Measurements from ENCODE around the gene APOH.

Gene APOH

DNA sequence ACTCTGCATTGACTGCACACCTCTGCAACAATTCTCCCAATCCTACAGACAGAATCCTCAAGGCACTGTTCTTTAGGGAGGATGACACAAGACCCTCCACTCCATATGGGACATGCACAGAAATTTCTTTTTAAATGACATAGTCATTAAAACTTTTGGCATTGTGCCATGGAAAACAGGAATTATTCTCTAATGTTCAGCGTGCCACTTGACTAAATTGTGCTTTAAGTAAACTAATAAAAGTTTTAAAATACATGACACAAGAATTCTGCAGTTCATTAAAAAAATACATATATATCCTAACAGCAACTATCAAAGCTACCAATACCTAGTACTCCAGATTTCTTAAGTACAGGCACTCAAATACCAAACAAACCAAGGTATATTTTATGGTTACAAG is 53.3 kb downstream of the APOH start:
- Histone ChIP-seq H3K4ac (ENCODE audit: low read depth in 1 of 2, low read length in 2 of 2) (no peak overlapping the region), H3K36me3 (ENCODE audit: control insufficient read depth in 1 of 2, insufficient read depth in 2 of 2, low read depth in 1 of 2, low read length in 2 of 2) (peaks cover 0 to 33% of the 10 kb centered on the region in 2 experiments), H3K4me3 (ENCODE audit: insufficient read depth in 1 of 2, low read depth in 1 of 2, low read length in 2 of 2) (no peak overlapping the region), H3K4me1 (ENCODE audit: control insufficient read depth, insufficient read depth, low read depth, low read length) (no peaks in the 10 kb centered on the region), H2BK15ac (ENCODE audit: low read depth, poor library complexity, severe bottlenecking) (no peak overlapping the region), H3K4me2 (ENCODE audit: low read length, poor library complexity, severe bottlenecking) (no peak overlapping the region), H3K18ac (ENCODE audit: low read depth in 1 of 2, low read length in 2 of 2) (no peak overlapping the region), H2BK120ac (ENCODE audit: low read depth, low read length) (no peak overlapping the region), H2AFZ (ENCODE audit: low read depth, low read length) (no peak overlapping the region), H2AK5ac (ENCODE audit: low read length, severe bottlenecking) (no peak overlapping the region), H3K9me3 (ENCODE audit: control insufficient read depth, low read length) (peaks cover 7% of the 10 kb centered on the region), H2BK12ac (ENCODE audit: low read length in 2 of 2) (no peak overlapping the region), H3K27ac (ENCODE audit: low read length, poor library complexity, severe bottlenecking) (no peak overlapping the region), H3K23ac (ENCODE audit: low read length in 2 of 2) (no peak overlapping the region), H3K79me1 (replicated peaks; ENCODE audit: low read length, poor library complexity, severe bottlenecking) (peaks cover 2% of the 10 kb centered on the region), H4K8ac (ENCODE audit: low read length) (no peak overlapping the region), H2BK5ac (ENCODE audit: low read depth, low read length, poor library complexity, severe bottlenecking) (no peak overlapping the region), H4K91ac (ENCODE audit: low read length) (no peak overlapping the region), H3K27me3 (ENCODE audit: control insufficient read depth in 1 of 2, insufficient read depth in 1 of 2, low read length in 2 of 2) (no peaks in the 10 kb centered on the region), H3K14ac (ENCODE audit: low read length in 2 of 2) (no peak overlapping the region), H3K9ac (ENCODE audit: low read length) (no peak overlapping the region)
- DNase-seq = no peak
- no CpG with 5 or more reads among the region's 1 CpG for WGBS

DNA sequence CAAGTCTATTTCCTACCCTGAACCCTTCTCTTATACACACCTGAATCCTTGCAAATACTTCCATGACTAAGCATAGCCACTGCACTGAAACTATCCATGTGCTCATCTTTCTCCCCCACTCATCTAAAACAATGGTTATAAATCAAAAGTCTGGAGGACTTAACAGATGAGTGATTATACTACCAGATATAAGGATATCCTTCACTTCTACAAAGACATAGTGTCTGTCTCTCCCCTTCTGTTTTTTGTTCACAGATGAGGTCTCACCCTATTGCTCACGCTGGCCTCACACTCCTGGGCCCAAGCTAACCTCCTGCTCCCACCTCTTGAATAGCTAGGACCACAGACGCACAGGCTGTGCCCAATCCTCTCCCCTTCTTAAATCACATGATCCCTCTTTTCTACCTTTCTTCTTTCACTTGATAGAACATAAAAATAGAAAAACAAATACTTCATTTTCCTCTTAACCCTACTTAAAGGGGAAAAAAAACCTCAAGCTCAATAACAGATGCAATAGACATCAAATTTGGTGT is 56.5 kb downstream of the APOH start:
- Histone ChIP-seq H2BK120ac (ENCODE audit: low read depth, low read length) (no peak overlapping the region), H2AFZ (ENCODE audit: low read depth, low read length) (no peak overlapping the region), H3K4me3 (ENCODE audit: insufficient read depth in 1 of 2, low read depth in 1 of 2, low read length in 2 of 2) (no peak overlapping the region), H3K27me3 (ENCODE audit: control insufficient read depth in 1 of 2, insufficient read depth in 1 of 2, low read length in 2 of 2) (no peaks in the 10 kb centered on the region), H3K9me3 (ENCODE audit: control insufficient read depth, low read length) (no peaks in the 10 kb centered on the region), H3K9ac (ENCODE audit: low read length) (no peak overlapping the region), H2AK5ac (ENCODE audit: low read length, severe bottlenecking) (no peak overlapping the region), H2BK12ac (ENCODE audit: low read length in 2 of 2) (no peak overlapping the region), H3K4me2 (ENCODE audit: low read length, poor library complexity, severe bottlenecking) (no peak overlapping the region), H3K79me1 (replicated peaks; ENCODE audit: low read length, poor library complexity, severe bottlenecking) (peaks cover 3% of the 10 kb centered on the region), H3K4me1 (ENCODE audit: control insufficient read depth, insufficient read depth, low read depth, low read length) (no peaks in the 10 kb centered on the region), H3K36me3 (ENCODE audit: control insufficient read depth in 1 of 2, insufficient read depth in 2 of 2, low read depth in 1 of 2, low read length in 2 of 2) (peaks cover 0 to 28% of the 10 kb centered on the region in 2 experiments), H3K14ac (ENCODE audit: low read length in 2 of 2) (no peak overlapping the region), H3K23ac (ENCODE audit: low read length in 2 of 2) (no peak overlapping the region), H4K8ac (ENCODE audit: low read length) (no peak overlapping the region), H4K91ac (ENCODE audit: low read length) (no peak overlapping the region), H2BK5ac (ENCODE audit: low read depth, low read length, poor library complexity, severe bottlenecking) (no peak overlapping the region), H2BK15ac (ENCODE audit: low read depth, poor library complexity, severe bottlenecking) (no peak overlapping the region), H3K4ac (ENCODE audit: low read depth in 1 of 2, low read length in 2 of 2) (no peak overlapping the region), H3K27ac (ENCODE audit: low read length, poor library complexity, severe bottlenecking) (no peak overlapping the region), H3K18ac (ENCODE audit: low read depth in 1 of 2, low read length in 2 of 2) (no peak overlapping the region)
- no peak for DNase-seq
- 73% methylated on average over 2 of the region's 2 CpGs for WGBS

DNA sequence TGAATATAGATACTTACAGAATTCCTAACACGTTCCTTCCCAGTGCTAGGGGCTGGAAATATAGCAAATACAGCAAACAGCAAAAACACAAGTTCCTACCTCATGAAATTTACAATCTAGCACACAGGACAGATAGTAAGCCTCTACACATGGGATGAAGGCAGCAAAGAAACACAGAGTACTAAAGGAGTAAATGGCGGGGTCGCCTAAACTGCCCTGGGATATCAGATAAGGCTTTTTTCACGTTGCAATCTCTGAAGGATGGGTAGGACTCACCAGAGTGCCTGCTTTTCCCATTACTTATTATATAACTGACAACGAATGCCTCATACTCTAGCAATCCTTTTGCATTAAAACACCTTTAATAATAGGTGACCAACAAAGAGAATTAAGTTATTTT is 57.1 kb downstream of the APOH start:
- Histone ChIP-seq H3K79me1 (replicated peaks; ENCODE audit: low read length, poor library complexity, severe bottlenecking) (peaks cover 3% of the 10 kb centered on the region), H3K36me3 (ENCODE audit: control insufficient read depth in 1 of 2, insufficient read depth in 2 of 2, low read depth in 1 of 2, low read length in 2 of 2) (peaks cover 0 to 34% of the 10 kb centered on the region in 2 experiments), H2BK120ac (ENCODE audit: low read depth, low read length) (no peak overlapping the region), H4K8ac (ENCODE audit: low read length) (no peak overlapping the region), H3K9me3 (ENCODE audit: control insufficient read depth, low read length) (no peaks in the 10 kb centered on the region), H2BK12ac (ENCODE audit: low read length in 2 of 2) (no peak overlapping the region), H3K23ac (ENCODE audit: low read length in 2 of 2) (no peak overlapping the region), H3K27me3 (ENCODE audit: control insufficient read depth in 1 of 2, insufficient read depth in 1 of 2, low read length in 2 of 2) (no peaks in the 10 kb centered on the region), H3K14ac (ENCODE audit: low read length in 2 of 2) (no peak overlapping the region), H3K27ac (ENCODE audit: low read length, poor library complexity, severe bottlenecking) (no peak overlapping the region), H3K9ac (ENCODE audit: low read length) (no peak overlapping the region), H3K4ac (ENCODE audit: low read depth in 1 of 2, low read length in 2 of 2) (no peak overlapping the region), H2AK5ac (ENCODE audit: low read length, severe bottlenecking) (no peak overlapping the region), H3K18ac (ENCODE audit: low read depth in 1 of 2, low read length in 2 of 2) (no peak overlapping the region), H2BK5ac (ENCODE audit: low read depth, low read length, poor library complexity, severe bottlenecking) (no peak overlapping the region), H3K4me3 (ENCODE audit: insufficient read depth in 1 of 2, low read depth in 1 of 2, low read length in 2 of 2) (no peak overlapping the region), H2BK15ac (ENCODE audit: low read depth, poor library complexity, severe bottlenecking) (no peak overlapping the region), H2AFZ (ENCODE audit: low read depth, low read length) (no peak overlapping the region), H4K91ac (ENCODE audit: low read length) (no peak overlapping the region), H3K4me2 (ENCODE audit: low read length, poor library complexity, severe bottlenecking) (no peak overlapping the region), H3K4me1 (ENCODE audit: control insufficient read depth, insufficient read depth, low read depth, low read length) (no peaks in the 10 kb centered on the region)
- 92% methylated on average over 4 of the region's 5 CpGs for WGBS
- no peak for DNase-seq

DNA sequence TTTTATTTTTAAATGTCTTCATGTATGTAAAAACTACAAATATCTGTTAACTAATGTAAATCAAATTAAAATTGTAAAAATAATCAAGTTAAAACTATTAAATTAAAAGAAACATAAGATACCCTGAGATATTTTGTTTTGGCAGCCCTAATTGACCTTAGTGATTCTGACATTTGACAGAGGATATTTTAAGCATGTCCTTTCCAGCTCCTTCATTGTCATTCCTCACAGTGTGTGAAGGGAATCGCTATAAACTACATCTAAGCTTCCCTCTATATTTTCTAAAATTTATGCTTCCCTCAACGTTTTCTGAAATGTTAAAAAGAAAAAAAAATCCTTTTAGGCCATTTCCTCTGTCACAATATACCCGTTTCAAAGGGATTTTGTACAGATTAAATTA is 57.5 kb downstream of the APOH start:
- no peak overlapping the region for H3K18ac ChIP-seq (ENCODE audit: low read depth in 1 of 2, low read length in 2 of 2)
- H3K79me1 ChIP-seq (replicated peaks; ENCODE audit: low read length, poor library complexity, severe bottlenecking) = peaks cover 1% of the 10 kb centered on the region
- no peak overlapping the region for H4K8ac ChIP-seq (ENCODE audit: low read length)
- no peaks in the 10 kb centered on the region for H3K4me1 ChIP-seq (ENCODE audit: control insufficient read depth, insufficient read depth, low read depth, low read length)
- no peak overlapping the region for H2BK5ac ChIP-seq (ENCODE audit: low read depth, low read length, poor library complexity, severe bottlenecking)
- no peak overlapping the region for H3K9ac ChIP-seq (ENCODE audit: low read length)
- no peak overlapping the region for H2BK120ac ChIP-seq (ENCODE audit: low read depth, low read length)
- H3K4ac ChIP-seq (ENCODE audit: low read depth in 1 of 2, low read length in 2 of 2) = no peak overlapping the region
- no peak overlapping the region for H2BK12ac ChIP-seq (ENCODE audit: low read length in 2 of 2)
- H3K27me3 ChIP-seq (ENCODE audit: control insufficient read depth in 1 of 2, insufficient read depth in 1 of 2, low read length in 2 of 2) = no peaks in the 10 kb centered on the region
- H3K4me2 ChIP-seq (ENCODE audit: low read length, poor library complexity, severe bottlenecking) = no peak overlapping the region
- H2BK15ac ChIP-seq (ENCODE audit: low read depth, poor library complexity, severe bottlenecking) = no peak overlapping the region
- H3K4me3 ChIP-seq (ENCODE audit: insufficient read depth in 1 of 2, low read depth in 1 of 2, low read length in 2 of 2) = no peak overlapping the region
- no peak overlapping the region for H4K91ac ChIP-seq (ENCODE audit: low read length)
- DNase-seq = no peak
- no peak overlapping the region for H3K14ac ChIP-seq (ENCODE audit: low read length in 2 of 2)
- no peak overlapping the region for H2AK5ac ChIP-seq (ENCODE audit: low read length, severe bottlenecking)
- H3K23ac ChIP-seq (ENCODE audit: low read length in 2 of 2) = no peak overlapping the region
- whole genome bisulfite sequencing = 100% methylated on average over 1 of the region's 3 CpGs
- H3K9me3 ChIP-seq (ENCODE audit: control insufficient read depth, low read length) = no peaks in the 10 kb centered on the region
- H3K27ac ChIP-seq (ENCODE audit: low read length, poor library complexity, severe bottlenecking) = no peak overlapping the region
- H3K36me3 ChIP-seq (ENCODE audit: control insufficient read depth in 1 of 2, insufficient read depth in 2 of 2, low read depth in 1 of 2, low read length in 2 of 2) = peaks cover 0 to 32% of the 10 kb centered on the region in 2 experiments
- no peak overlapping the region for H2AFZ ChIP-seq (ENCODE audit: low read depth, low read length)
